Measurements from ENCODE around the gene NOTCH1. TPM values are rescaled to one million over a fixed set of nuclear protein-coding genes. Genes with fewer than 3 reads are reported as not detected.

The NOTCH1 gene
- total RNA-seq, 1 donor: 10.5 TPM

- no peaks in the 10 kb centered on the region for H3K9me3 ChIP-seq (ENCODE audit: low read depth, low read length)
- H3K4me3 ChIP-seq (ENCODE audit: insufficient read depth, low read length): no peak overlapping the region
- H3K27me3 ChIP-seq (ENCODE audit: insufficient read depth, low read length): no peaks in the 10 kb centered on the region
- H3K4me2 ChIP-seq (ENCODE audit: insufficient read depth, low read length): no peak overlapping the region
- no peak for DNase-seq (ENCODE audit: insufficient read length, low spot score, missing footprints)
- H2AFZ ChIP-seq (ENCODE audit: low read length): no peak overlapping the region
- H3K36me3 ChIP-seq (ENCODE audit: insufficient read depth, low read length): peaks cover 97% of the 10 kb centered on the region
- H4K20me1 ChIP-seq (ENCODE audit: insufficient read depth, low read length): peaks cover 76% of the 10 kb centered on the region
- no peak overlapping the region for H3K27ac ChIP-seq (ENCODE audit: low read depth, low read length)
- no peaks in the 10 kb centered on the region for H3K4me1 ChIP-seq (ENCODE audit: insufficient read depth, low read length)
- H3K79me2 ChIP-seq (ENCODE audit: insufficient read depth, low read length): peaks cover 93% of the 10 kb centered on the region
- TF ChIP-seq, protein P1, sequence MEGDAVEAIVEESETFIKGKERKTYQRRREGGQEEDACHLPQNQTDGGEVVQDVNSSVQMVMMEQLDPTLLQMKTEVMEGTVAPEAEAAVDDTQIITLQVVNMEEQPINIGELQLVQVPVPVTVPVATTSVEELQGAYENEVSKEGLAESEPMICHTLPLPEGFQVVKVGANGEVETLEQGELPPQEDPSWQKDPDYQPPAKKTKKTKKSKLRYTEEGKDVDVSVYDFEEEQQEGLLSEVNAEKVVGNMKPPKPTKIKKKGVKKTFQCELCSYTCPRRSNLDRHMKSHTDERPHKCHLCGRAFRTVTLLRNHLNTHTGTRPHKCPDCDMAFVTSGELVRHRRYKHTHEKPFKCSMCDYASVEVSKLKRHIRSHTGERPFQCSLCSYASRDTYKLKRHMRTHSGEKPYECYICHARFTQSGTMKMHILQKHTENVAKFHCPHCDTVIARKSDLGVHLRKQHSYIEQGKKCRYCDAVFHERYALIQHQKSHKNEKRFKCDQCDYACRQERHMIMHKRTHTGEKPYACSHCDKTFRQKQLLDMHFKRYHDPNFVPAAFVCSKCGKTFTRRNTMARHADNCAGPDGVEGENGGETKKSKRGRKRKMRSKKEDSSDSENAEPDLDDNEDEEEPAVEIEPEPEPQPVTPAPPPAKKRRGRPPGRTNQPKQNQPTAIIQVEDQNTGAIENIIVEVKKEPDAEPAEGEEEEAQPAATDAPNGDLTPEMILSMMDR (IDR thresholded peaks at IDR 0.05; ENCODE audit: extremely low read depth, low read depth, low read length): no peak
Observed at GRCh38 chr9:136470792-136471469, 74.9 kb downstream of the NOTCH1 start.

GRCh38 chr9:136470356-136470755, 75.5 kb downstream of the NOTCH1 start:
- TF ChIP-seq, protein P1 (IDR thresholded peaks at IDR 0.05; ENCODE audit: extremely low read depth, low read depth, low read length): no peak
- no peak for DNase-seq (ENCODE audit: insufficient read length, low spot score, missing footprints)
- H3K4me1 ChIP-seq (ENCODE audit: insufficient read depth, low read length): no peaks in the 10 kb centered on the region
- H3K36me3 ChIP-seq (ENCODE audit: insufficient read depth, low read length): peaks cover 97% of the 10 kb centered on the region
- H4K20me1 ChIP-seq (ENCODE audit: insufficient read depth, low read length): peaks cover 71% of the 10 kb centered on the region
- H3K27me3 ChIP-seq (ENCODE audit: insufficient read depth, low read length): no peaks in the 10 kb centered on the region
- no peak overlapping the region for H3K4me2 ChIP-seq (ENCODE audit: insufficient read depth, low read length)
- no peak overlapping the region for H2AFZ ChIP-seq (ENCODE audit: low read length)
- H3K27ac ChIP-seq (ENCODE audit: low read depth, low read length): no peak overlapping the region
- no peak overlapping the region for H3K4me3 ChIP-seq (ENCODE audit: insufficient read depth, low read length)
- no peaks in the 10 kb centered on the region for H3K9me3 ChIP-seq (ENCODE audit: low read depth, low read length)
- peaks cover 89% of the 10 kb centered on the region for H3K79me2 ChIP-seq (ENCODE audit: insufficient read depth, low read length)

GRCh38 chr9:136467766-136468165, 78.1 kb downstream of the NOTCH1 start:
- no peak overlapping the region for H3K27ac ChIP-seq (ENCODE audit: low read depth, low read length)
- no peak overlapping the region for H3K4me3 ChIP-seq (ENCODE audit: insufficient read depth, low read length)
- no peaks in the 10 kb centered on the region for H3K9me3 ChIP-seq (ENCODE audit: low read depth, low read length)
- DNase-seq (ENCODE audit: insufficient read length, low spot score, missing footprints): no peak
- no peak overlapping the region for H2AFZ ChIP-seq (ENCODE audit: low read length)
- H4K20me1 ChIP-seq (ENCODE audit: insufficient read depth, low read length): peaks cover 56% of the 10 kb centered on the region
- peaks cover 78% of the 10 kb centered on the region for H3K79me2 ChIP-seq (ENCODE audit: insufficient read depth, low read length)
- H3K27me3 ChIP-seq (ENCODE audit: insufficient read depth, low read length): no peaks in the 10 kb centered on the region
- H3K4me1 ChIP-seq (ENCODE audit: insufficient read depth, low read length): no peaks in the 10 kb centered on the region
- TF ChIP-seq, protein P1 (IDR thresholded peaks at IDR 0.05; ENCODE audit: extremely low read depth, low read depth, low read length): no peak
- H3K4me2 ChIP-seq (ENCODE audit: insufficient read depth, low read length): no peak overlapping the region
- H3K36me3 ChIP-seq (ENCODE audit: insufficient read depth, low read length): peaks cover 98% of the 10 kb centered on the region

GRCh38 chr9:136466155-136466541, 79.7 kb downstream of the NOTCH1 start:
- Histone ChIP-seq H3K4me1 (ENCODE audit: insufficient read depth, low read length) (no peaks in the 10 kb centered on the region), H3K79me2 (ENCODE audit: insufficient read depth, low read length) (peaks cover 72% of the 10 kb centered on the region), H4K20me1 (ENCODE audit: insufficient read depth, low read length) (peaks cover 46% of the 10 kb centered on the region)

More at GRCh38 chr9:136466155-136466541, 79.7 kb downstream of the NOTCH1 start:
- no peak overlapping the region for H2AFZ ChIP-seq (ENCODE audit: low read length)
- TF ChIP-seq, protein P1 (IDR thresholded peaks at IDR 0.05; ENCODE audit: extremely low read depth, low read depth, low read length): no peak
- peaks cover 98% of the 10 kb centered on the region for H3K36me3 ChIP-seq (ENCODE audit: insufficient read depth, low read length)
- no peak overlapping the region for H3K27ac ChIP-seq (ENCODE audit: low read depth, low read length)
- no peak overlapping the region for H3K4me3 ChIP-seq (ENCODE audit: insufficient read depth, low read length)
- no peaks in the 10 kb centered on the region for H3K27me3 ChIP-seq (ENCODE audit: insufficient read depth, low read length)
- DNase-seq (ENCODE audit: insufficient read length, low spot score, missing footprints): no peak
- H3K9me3 ChIP-seq (ENCODE audit: low read depth, low read length): no peaks in the 10 kb centered on the region
- no peak overlapping the region for H3K4me2 ChIP-seq (ENCODE audit: insufficient read depth, low read length)

Measured in osteoblast (primary cell).